AG09319 (cell line): Measurements from ENCODE around the gene RALGPS1.

Source experiments
- DNase-seq: peaks from one replicate; pipeline ENCODE4 v3.0.0-alpha.2; 2010; ENCODE audit warnings: low read depth; ENCODE audit errors: extremely low read depth
- TF ChIP-seq, protein P1 (sequence below): IDR thresholded peaks from 2 replicates; pipeline ENCODE4 v1.5.1; 2011; ENCODE audit warnings: low read depth, mild to moderate bottlenecking, inconsistent platforms, low read length, moderate library complexity

RALGPS1 gene

DNA sequence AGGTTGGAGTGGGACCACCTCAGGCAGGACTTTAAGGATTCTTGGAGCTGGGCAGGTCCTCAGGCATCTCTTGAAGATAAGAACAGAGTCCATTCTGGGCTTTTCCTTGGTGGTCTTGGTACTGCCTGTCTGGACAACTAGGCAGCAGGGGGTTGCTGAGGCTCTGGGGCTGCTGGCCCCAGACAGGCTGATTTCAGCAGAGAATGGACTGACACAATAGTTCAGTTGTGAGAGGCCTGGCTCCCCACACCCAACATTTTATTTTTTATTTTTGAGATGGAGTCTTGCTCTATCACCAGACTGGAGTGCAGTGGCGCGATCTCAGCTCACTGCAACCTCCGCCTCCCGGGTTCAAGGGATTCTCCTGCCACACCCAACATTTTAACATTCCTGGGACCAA is 203.2 kb downstream of the RALGPS1 start:
- TF ChIP-seq, protein P1, sequence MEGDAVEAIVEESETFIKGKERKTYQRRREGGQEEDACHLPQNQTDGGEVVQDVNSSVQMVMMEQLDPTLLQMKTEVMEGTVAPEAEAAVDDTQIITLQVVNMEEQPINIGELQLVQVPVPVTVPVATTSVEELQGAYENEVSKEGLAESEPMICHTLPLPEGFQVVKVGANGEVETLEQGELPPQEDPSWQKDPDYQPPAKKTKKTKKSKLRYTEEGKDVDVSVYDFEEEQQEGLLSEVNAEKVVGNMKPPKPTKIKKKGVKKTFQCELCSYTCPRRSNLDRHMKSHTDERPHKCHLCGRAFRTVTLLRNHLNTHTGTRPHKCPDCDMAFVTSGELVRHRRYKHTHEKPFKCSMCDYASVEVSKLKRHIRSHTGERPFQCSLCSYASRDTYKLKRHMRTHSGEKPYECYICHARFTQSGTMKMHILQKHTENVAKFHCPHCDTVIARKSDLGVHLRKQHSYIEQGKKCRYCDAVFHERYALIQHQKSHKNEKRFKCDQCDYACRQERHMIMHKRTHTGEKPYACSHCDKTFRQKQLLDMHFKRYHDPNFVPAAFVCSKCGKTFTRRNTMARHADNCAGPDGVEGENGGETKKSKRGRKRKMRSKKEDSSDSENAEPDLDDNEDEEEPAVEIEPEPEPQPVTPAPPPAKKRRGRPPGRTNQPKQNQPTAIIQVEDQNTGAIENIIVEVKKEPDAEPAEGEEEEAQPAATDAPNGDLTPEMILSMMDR: no peak
- no peak for DNase-seq

DNA sequence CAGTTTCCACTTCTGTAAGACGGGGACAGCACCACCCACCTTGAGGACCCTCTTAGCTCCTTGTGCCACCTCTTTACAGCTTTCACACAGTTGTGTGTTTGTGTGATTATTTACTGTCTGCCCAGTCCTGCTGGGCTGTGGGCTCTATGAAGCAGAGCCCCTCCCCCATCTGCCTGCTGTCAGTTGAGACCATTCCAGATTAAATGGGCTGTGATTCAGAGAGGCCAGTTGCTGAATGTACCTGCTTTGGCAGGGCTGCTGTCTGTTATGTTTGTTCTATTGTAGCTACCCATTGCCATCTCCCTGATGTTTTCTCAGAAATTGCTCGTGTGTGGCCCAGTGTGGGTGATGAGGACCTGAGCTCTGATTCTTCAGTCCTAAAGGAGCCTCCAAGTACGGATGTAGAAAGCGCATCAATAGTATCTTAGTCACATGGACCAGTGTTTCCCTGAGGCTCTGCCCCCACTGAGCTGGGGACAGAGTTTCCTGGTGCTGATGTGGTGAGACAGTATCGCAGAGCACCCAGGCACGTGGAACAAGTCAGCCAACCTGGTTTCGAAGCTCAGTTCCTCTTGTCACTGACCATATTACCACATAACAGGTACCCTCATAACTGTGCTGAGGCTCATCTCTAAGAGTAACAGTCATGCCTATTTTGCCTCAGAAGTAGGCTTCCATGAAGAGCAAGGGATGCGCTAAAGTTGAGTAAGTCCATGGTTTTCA is 204.2 kb downstream of the RALGPS1 start:
- TF ChIP-seq, protein P1: no peak
- DNase-seq: no peak

DNA sequence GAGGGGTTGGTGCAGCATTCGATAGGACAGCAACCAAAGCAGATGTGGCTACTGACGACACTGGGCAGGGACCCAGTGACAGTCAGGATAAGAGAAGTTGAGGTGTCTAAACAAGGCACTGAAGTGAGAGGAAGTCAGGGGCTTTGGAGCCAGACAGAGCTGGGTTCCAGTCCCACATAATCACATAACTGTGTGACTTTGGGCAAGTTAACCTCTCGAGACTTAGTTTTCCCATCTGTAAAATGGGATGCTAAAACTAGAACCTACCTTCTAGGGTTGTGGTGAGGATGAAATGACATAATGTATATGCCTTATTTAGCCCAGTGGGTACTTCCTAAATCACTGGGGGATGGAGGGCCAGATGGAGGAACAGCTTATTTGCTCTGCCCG is 204.7 kb downstream of the RALGPS1 start:
- TF ChIP-seq, protein P1: no peak
- no peak for DNase-seq

DNA sequence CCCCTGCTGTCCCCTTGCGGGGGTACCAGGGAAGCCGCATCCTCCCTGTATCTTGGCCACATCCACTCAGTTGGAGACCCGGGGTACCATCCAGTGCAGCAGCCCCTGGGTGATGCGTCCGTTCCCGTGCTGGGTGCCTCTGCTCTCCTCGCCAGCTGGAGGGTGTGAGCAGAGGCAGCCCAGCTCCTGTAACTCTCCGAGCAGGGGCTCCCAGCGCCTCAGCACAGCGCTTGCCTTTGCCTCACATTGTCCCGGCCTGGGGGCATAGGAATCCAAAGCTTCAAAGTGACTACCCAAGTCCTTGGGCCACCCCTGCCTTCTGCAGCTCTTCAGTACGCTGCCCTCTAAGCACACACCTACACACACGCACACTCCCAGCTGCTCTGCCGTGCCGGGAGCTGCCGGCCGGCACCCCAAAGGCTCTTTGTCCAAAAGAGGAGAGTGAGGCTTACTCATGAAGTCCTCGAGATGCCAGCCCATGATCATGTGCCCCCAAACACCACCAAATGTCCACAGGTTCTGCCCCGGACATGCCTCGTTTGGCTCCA is 207.1 kb downstream of the RALGPS1 start:
- no peak for DNase-seq
- TF ChIP-seq, protein P1: no peak; the same call in 1 of the 2 replicates

DNA sequence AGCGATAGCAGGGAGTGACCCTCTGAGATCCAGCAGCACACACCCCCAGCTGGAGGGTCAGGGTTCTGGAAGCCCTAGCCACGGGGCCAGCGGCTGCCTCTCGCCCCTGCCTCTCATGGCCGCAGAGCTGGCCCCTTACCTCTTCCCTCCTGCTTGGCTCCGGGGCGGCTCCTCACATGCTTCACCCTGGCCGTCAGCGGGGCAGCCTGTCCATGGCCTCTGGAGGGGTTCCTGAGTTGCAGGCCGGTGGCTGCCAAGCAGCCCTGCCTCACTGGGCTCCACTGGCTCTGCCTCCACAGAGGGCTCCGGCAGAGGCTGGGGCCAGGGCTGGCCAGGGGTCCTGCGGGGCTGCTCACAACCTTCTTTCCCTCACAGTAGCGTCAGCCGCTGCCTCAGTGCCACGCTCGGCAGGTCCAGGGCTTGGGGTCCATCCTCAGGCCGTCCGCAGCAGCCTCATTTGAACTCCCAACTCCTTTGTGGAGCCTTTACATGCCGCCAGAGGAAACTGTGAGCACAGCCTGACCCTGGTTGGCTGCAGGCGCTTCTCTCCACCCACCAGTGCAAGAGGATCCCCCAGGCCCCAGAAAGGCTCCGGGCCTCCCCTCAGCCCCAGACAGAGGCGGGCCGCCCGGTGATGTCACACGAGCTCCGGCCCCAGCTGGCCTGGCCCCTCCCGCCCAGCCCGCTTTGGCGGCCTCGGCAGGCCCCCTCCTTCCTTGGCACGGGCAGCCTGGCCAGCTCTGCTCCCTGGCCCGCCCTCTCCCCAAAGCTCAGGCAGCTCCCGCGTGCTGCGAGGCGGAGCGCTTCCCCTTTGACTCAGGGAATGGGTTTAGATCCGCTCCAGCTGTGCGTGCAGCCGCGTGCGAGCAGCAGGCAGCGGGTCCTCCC is 207.8 kb downstream of the RALGPS1 start, which contains the start of gene ANGPTL2:
ANGPTL2 (minus strand) TSS at position 460 of the 888 bp plus-strand sequence. CDS start 13,904 bp downstream, outside the sequence.
- TF ChIP-seq, protein P1: no peak; the same call in none of the 2 replicates
- DNase-seq: peak; percentile 98

DNA sequence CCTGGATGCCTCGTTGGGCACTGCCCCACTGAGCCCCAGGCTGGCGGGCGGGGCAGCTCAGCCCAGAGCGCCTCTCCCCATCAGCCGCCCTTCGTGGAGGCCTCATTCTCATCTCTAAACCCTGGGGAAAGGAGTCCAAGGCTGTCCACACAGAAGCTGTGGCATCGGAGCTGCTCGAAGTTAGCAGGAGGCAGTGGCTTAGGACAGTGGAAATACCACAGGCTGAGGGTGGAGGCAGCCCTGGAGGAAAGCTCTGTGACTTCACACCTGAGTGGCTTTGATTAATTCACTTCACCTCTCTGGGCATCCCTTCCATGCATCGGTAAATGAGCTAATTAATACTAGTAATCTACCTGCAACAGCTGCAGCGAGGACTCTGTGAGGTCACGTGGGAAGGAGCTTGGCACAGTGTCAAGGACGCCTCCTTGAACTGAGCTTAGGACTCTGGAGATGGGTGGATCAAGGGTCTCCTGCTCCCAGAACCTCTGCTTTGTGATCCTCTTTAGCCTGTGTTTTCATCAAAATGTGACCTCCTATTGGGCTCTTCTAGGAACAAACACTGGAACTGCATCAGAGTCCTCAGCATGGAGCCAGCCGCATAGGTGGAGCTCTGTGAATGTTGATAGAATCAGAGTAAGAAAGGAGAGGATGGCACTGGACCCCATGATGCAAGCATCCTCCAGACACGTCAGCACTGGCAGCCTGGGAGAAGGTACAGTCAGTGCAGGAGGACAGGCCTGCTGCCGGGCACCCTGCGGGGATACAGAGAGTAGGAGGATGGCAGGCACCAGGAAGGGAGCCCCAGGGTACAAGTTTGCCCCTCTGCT is 208.7 kb downstream of the RALGPS1 start:
- no peak for DNase-seq

More for the DNA sequence above, 208.7 kb downstream of the RALGPS1 start:
- TF ChIP-seq, protein P1: no peak
